ENCODE results near the gene FERMT2.

DNA sequence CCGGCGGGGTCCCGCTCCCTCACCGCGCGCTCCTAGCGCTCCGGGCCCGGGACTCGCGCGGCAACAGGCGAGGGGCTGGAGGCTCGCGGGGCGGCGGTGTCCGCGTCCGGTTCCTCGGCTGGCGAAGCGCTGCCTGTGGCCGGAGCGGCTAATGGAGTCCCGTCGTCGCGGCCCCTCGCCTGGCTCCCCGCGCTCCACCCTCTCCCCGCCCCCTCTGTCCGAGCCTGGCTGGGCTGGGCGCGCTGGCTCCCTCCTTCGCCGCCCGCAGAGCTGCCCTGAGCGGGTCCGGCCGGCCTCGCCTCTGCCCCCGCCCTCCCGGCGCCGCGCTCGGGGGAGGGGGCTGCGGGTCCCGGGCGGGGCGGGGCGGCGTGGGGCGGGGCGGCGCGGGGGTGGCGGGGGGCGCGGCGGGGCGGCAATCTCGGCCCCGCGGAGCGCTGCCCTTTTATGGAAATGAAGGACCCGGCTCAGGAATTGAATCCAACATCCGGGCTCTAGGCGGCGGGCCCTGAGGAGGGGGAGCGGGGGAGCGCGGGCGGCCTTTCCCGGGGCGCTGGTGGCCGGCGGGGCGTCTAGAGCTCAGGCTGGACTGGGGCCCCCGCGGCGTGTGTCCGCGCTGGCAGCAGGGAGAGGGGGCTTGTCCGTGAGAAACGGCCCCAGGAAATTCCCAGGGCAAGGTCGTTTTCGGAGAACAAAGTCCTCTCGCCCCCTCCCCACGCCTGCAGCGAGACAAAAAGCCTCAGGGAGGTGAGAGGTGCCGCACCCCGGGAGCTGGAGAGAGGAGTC lies at the start of gene FERMT2:
- no peak for TF ChIP-seq POLR2H (tag; IDR thresholded peaks at IDR 0.05; ENCODE audit: low read depth)
- no peak for TF ChIP-seq SMC3 (conservative IDR thresholded peaks at IDR 0.05; ENCODE audit: insufficient read depth, low read depth, low read length)
- TF ChIP-seq, protein P1, sequence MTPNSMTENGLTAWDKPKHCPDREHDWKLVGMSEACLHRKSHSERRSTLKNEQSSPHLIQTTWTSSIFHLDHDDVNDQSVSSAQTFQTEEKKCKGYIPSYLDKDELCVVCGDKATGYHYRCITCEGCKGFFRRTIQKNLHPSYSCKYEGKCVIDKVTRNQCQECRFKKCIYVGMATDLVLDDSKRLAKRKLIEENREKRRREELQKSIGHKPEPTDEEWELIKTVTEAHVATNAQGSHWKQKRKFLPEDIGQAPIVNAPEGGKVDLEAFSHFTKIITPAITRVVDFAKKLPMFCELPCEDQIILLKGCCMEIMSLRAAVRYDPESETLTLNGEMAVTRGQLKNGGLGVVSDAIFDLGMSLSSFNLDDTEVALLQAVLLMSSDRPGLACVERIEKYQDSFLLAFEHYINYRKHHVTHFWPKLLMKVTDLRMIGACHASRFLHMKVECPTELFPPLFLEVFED (CRISPR knock-in tag; conservative IDR thresholded peaks at IDR 0.05), result no peak
- TF ChIP-seq FOXJ3 (CRISPR knock-in tag; IDR thresholded peaks at IDR 0.05), result no peak
- TF ChIP-seq POLR2AphosphoS5 (IDR thresholded peaks at IDR 0.05; ENCODE audit: control insufficient read depth, insufficient read depth, low read depth, low read length), result no peak
- no peak for TF ChIP-seq CTCF (IDR thresholded peaks at IDR 0.05 in 2 of 3, conservative IDR thresholded peaks at IDR 0.05 in 1 of 3; ENCODE audit: insufficient read depth in 2 of 3, low read depth in 1 of 3, low read length in 3 of 3)
- no peak for TF ChIP-seq ZZZ3 (IDR thresholded peaks at IDR 0.05)
- TF ChIP-seq TAF1 (IDR thresholded peaks at IDR 0.05; ENCODE audit: control insufficient read depth, extremely low read depth, insufficient read depth, low read length, severe bottlenecking), result no peak

All from K562 (cell line).